SIG-M5 treated with dmso at 0.1 percent for 504 hours (cell line): Measurements from ENCODE around the gene ANKRD33.

Experiments
- DNase-seq: peaks from one replicate; lab custom pipeline; 2025; ENCODE audit not compliant: unreplicated experiment; lab: John Stamatoyannopoulos, UW

Gene ANKRD33

DNA sequence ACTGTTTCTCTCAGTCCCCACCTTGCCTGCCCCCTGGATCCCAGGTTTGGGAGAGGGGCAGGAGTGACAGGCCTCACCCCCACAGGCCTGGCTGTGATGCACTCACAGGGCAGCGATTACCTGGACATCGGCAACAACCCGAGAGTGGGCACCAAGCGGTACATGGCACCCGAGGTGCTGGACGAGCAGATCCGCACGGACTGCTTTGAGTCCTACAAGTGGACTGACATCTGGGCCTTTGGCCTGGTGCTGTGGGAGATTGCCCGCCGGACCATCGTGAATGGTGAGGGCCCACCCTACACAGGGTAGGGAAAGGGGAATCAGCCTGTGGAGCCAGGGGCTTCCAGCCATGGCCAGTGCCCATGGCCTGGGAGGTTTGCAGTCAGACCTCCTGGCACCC, 28.0 kb downstream of the ANKRD33 start:
- DNase-seq = no peak

DNA sequence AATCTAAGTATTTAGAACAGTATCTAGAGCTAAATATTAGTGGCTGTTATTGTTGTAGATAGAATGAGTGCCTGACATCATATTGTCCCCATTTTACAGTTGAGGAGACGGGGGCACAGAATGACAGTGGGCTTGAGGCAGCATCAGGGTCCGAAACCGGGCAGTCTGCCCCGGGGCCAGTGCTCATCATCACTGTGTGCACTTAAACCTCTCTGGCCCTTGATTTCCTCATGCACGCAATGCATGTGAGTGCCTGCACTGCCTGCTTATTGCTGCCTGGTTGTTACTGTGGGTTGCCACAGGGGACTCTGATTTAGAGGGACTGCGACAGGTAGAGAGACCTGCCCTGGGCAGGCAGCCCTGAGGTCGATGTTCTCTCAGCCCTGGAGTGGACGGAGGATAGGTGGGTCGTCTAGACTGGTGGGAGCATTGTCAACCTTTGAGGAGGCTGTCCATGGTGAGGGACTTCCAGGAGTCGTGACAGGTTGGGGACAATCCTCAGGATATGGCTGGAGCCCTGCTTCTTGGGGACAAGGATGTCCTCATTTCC, 29.2 kb downstream of the ANKRD33 start:
- DNase-seq = no peak

DNA sequence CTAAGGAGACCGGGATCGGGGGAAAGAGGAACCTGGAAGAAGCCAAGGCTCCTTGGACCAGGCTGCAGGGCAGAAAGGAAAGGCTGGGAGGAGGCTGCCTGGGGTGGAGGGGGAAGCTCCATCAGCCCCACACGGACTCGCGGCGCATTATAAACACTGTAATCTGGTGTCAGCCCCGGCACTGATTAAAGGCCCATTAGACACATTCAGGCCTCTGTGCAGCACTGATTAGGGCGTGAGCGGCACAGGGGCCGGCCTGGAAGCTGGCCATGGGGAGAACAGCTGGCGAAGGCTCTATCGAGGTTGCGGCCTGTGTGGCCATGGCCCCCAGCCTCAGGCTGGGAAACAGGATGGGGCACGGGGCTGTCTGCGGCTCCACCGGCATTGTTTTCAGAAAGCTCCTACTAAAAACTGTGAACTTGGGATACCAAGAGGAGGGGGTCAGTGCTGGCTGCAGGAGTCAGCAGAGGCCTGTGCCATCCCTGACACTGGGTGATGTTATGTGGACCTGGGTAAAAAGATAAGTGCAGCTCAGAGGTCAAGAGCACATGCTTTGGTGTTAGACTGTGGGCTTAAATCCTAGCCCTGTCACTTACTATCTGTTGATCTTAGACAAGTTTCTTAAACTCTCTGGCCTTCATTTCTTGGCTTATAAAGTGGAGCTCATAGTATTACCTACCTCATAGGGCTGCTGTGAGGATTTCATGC, 30.0 kb downstream of the ANKRD33 start:
- DNase-seq = no peak

DNA sequence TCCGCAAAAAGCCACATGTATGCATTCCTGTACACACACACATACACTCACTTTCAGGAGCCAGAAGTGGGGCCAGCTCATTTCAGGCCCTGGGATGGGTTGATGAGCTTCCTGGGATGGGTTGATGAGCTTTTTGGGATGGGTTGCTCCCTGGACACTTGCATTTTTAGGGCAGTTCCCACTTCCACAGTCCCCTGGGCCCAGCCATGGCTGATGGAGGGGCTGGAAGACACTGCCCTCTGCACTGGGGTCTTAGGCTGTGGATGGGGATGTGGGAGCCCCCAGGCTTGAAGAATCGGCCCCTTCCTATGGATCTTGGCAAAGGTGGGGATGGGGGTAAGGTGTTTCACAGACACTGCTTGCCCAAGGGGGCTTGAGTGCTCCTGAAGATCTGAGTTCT, 32.1 kb downstream of the ANKRD33 start:
- no peak for DNase-seq

DNA sequence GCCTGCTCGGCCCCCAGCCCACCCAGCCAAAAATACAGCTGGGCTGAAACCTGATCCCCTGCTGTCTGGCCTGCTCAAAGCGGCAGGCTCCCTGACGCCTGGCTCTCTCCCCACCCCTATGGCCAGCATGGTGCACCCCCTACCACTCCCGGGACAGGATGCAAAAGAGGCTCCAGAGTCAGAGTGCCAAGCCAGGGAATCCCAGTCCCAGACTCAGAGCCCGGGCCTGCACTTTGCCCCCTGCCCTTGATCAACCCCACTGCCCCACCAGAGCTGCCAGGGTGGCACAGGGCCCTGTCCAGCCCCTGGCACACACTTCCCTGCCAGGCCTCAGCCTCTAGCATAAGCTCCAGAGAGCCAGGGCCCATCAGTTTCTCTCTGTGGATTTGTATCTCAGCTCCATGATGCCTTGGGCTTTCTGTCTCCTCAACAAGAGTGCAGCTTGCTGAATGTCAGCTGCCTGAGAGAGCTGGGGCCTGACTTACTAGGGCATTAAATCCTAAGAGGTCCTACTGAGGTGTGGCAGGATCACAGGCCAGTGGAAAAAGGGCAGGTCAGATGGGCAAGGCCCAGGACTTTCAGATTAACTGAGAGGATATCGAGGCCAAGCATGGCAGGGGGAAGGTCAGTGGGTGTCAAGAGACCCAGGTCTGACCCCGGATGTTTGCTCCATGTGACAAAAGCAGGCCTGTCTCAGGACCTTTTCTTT, 33.3 kb downstream of the ANKRD33 start:
- DNase-seq = no peak

DNA sequence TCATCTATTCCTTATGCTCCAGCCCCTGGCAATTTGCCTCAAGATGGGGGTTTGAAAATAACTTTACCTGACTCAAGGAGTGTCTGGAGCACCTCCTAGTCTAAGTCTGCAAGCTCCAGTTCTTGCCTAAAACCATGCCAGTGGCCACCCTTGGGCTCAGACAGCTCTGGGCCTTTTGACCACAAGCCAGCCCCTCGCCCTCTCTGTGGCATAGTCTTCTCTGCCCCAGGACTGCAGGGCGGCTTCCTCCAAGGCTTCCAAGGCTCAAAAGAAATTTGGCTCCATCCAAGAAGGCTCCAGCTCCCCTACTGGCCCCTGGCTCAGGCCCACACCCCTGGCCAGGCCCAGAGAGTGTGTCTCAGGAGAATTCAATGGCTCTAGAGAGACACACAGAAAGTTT, 34.2 kb downstream of the ANKRD33 start:
- DNase-seq = no peak

DNA sequence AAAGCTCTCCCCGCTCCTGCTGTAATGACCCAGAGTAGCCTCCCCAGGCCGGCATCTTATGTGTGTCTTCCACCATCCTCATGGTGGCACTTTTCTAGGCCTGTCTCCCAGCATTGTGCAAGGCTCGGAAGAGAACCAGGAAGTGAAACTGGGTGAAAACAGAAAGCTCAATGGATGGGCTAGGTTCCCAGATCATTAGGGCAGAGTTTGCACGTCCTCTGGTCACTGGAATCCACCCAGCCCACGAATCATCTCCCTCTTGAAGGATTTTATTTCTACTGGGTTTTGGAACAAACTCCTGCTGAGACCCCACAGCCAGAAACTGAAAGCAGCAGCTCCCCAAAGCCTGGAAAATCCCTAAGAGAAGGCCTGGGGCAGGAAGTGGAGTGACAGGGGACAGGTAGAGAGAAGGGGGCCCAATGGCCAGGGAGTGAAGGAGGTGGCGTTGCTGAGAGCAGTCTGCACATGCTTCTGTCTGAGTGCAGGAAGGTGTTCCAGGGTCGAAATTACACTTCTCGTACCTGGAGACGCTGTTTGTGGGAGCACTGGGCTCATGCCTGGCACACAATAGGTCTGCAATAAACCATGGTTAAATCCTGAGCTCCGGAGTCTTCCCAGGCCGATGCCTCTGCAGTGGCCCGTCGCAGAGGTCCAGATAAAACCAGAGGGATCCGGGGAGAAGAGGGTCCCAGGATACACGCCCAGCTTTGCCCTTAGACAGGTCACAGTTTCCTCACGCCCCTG, 35.0 kb downstream of the ANKRD33 start:
- DNase-seq = peak; percentile 94

DNA sequence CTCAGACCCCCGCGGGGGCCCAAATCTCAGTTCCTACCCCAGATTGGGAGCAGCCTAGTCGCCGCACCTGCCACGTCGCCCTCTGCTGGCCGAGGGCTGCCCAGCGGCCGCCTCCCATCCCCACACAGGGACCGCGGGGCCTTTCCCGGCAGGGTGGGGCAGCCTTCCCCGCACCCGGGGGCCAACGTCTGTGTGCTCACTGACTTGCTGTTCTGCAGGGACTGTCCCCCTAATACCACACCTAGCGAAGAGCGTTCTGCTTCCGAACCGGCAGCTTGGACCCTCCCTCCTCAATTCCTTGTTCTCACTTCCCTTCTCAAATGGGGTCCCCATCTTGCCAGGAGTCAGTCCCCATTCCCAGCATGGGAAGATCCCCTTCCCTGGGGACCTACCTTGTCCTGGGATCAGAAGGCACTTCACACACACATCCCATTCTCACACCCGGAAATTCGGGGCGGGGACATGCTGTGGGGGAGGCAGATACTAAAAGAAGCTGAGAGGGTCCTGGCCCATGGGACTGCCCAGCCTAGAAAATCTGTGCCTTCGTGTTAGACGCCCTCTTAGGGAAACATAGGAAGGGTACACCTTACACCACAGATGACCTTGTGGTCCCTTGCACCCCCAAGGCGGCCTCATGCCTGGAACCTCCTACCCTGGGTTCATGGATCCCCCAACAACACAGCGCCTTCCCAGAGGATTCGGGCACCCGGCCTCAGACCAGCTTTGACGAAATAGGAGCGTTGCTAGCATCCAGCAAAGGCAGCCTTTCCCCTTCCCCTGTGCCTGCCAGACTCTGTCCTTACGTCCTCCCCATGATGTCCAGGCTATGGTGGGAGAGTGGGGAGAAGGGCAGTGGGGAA, 35.8 kb downstream of the ANKRD33 start:
- DNase-seq = no peak

DNA sequence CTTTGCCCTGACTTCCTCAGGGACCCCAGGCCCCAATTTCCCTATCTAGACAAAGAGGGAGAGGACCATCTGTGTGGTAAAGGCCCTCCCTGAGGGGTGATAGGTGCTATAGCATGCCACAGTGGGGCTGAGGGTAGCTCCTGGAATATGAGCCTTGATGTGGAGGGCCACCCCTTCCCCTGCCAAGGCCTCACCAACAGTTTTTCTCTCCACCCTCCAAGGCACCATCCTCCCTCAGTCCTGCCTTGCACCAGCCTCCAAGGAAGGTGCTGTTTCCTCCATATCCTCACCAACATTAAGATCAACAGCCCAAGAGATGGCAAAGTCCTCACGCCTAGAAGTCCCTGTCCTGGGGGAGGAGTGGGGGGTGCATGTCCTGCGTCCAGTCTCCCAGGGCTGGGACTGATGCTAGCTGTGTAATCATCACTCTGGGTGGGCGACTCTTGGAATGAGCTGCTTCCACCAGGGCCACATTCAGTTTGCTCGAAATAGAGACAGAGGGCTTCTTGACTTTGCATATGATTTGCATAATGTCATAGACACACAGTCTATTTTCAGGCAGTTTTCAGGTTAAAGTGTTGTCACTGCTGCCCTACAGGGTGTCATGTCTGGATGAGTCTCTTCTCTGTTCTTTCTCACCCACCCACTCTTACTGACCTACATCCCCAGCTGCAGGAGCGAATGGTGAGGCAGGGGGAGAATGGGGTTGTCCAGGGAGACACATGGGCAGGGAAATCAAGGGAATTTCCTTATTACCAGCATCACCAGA, 36.8 kb downstream of the ANKRD33 start:
- no peak for DNase-seq

DNA sequence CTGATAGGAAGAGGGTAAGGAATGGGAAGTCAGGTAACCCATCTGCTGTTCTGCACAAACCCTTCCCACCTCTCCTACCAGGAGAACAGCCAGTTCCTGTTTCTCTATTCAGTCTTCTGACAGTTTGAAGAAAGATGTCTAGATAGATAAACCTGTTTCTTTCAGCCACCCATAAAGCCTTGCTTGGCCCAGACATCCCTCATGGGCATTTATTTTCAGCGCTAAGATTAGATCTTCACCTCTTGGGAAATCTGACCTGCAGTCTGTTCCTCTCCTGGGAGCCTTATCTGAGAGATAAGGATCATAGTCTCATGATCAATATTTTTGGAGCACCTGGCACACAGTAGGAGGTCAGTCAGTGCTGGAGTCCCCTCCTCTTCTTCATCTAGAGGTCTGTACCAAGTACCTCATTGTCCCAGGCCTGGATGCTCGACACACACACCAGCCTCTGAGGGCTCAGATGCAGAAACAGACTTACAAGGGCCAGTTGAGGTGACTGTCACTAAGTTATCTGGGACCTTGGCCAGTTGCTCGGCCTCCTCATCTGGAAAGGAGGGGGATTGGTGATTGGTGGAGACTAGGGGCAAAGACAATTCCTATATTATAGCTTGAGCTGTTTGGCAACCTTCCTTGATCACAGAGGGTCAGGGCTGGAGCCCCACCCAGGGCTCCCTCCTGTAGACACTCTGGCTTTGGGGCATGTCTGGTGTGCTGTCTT, 37.6 kb downstream of the ANKRD33 start:
- no peak for DNase-seq

DNA sequence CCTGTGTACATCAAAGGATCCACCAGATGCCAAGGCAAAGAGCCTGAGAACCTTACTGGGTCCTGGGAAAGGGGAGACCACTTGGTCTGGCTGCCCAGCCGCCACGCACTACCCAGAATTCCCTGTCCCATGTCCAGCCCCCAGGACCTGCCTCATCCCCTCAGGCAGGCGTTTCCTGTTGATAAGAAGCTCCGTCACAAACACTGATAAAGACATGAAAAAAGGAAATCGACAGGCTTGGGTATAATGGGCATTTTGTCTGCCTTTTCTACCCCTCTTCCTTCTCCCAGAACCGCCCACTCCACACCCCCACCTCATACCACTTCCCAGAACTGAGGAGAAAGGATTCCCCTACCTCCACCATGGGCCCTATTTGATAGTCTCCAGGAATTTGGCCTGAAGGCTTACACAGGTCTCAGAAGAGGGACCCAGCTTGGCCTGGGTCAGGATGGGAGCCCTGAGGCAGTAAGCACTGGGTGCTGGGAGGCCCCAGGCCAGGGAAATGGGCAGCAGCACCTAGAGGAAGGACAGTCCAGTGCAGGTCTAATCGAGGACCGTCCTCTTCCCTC, 38.2 kb downstream of the ANKRD33 start:
- no peak for DNase-seq

DNA sequence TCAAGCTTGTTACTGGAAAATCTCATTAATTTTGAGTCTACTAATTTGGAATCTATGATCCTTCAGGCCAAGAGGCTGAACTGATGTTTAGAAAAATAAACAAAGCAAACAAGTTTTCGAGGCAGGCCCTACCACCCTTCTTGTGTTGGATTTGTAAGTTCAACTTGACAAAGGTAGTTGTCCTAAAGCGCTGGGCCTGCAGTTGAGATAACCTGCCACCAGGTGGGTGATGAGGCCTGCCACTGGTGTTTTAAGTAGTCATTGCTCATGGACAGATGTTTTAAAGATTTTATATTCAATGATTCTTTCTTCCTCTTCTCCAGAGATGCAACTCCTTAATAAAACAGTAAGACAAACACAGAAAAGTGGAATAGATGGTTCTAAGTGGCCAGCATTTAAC, 38.8 kb downstream of the ANKRD33 start:
- peak; percentile 33 for DNase-seq

DNA sequence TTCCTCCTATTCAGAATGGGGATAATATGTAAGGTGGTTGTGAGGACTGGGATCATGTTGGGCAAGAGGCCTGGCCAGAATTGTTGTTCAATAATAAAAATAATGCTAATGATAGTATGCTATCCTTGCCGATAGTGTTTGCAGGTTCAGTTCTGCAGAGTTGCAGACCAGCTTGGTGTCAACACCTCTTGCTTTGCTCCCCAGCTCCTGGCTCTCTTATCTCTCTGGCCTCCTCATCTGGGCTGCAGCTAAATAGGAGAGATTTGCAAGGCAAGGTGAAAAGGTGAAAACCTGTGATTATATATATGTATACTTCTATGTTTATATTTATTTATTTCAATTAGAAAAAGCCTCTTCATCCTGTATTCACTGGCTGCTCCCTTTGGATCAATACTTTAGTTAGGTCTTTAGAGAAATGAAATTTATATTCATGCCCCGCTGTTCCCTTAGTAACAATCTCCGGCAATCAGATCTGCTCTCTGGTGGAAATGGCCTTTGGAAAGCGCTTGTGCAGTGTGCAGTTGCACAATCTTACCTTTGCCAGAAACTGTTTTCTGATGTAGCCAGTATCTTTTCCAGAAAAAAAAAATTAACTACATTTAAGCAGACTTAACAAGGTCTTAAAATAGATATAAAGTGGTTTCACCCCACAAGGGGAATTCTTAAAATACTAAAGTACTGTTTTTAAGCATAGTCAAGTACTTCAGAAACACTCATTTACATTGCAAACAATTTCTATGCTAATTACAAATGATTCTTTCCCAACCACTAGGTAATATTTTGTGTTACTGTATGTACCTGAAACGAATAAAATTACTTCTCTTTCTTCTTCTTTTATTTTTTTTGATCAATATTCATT, 44.5 kb downstream of the ANKRD33 start:
- DNase-seq = no peak

DNA sequence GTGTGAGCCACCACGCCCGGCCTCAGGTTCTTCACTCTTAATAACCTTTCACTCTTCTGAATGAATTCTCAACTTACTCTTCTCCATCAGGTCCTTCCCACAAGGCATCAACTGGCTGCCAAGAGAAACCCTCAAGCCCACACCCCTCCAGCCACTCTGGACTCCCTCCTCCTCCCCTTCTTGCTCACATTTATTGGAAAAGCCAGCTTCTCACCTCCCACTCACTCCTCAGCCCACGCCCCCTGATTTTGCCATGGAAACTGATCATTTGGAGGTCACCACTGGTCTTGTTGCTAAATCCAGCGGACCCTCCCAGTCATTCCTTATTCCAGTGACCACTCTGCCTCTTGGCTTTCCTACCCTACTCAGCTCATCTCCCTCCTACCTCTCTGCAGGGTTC, 46.2 kb downstream of the ANKRD33 start:
- no peak for DNase-seq

DNA sequence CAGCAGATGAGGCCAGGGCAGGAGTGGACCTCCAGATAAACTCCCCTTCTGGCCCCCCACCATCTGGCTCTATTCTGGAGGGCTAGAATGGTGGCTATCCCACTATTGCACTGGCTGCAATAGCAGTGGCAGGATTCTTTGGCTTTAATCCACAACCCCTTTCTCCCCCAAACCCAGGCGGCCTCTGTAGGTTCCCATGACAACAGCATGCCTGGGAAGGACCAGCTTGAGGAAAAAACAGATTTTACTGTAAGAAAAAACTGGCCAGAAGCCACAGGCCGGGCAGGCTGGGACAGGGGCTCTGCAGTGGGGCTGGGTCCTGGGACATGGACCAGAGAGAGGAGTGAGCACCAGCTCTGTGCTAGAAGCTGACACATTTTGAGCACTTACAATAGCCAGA, 50.0 kb downstream of the ANKRD33 start:
- no peak for DNase-seq

DNA sequence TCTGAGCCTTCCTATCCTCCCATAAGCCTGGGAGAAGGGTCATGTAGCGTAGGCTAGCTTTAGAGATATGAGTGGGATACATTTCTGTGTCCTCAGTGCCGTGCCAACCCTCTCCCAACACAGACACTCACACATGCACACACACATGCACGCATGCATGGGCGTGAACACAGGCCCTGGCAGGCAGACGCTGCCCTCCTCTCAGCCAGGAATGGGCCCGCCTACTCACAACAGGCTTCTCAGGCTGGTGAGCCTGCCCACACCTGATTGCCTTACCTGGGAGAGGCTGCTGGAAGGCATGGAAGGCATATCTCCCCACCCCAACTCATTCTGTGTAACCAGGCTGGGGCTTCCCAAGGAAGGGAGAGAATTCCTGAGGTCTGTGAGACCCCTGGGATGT, 50.8 kb downstream of the ANKRD33 start:
- DNase-seq = no peak

DNA sequence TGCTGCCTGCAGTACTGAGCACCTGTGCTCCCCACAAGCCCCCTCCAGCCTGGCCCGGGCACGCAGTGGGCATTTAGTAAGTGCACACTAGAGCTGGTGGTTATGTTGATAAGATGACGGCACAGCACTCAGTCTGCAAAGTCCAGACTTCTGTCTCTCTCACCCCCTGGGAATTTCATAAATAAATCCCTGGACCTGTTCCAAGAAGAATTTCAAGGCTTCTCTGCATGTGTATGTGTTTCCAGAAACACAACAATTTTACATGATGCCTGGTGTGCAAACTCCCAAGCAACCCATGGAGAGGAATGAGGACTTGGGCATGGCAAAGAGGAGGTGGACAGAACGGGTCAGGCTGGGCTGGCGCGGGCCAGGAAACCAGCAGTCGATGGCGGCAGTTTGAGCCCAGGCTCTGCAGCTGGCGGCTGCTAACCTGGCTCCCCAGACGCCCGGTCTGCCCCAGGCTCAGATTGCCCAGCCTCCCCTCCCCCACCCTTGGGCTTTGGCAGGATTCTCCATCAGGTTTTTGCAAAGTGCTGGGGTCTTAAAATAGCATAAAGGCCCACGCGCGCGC, 53.2 kb downstream of the ANKRD33 start:
- DNase-seq = no peak
